HEK293 (cell line): ENCODE results near the gene DSC1.
"Not testable (repeated sequence)": the region's sequence is repeated elsewhere in the genome, so short reads cannot be mapped to it uniquely, and the experiment has no call there.

ENCODE experiments used
- CTCF ChIP-seq: fragments of 450-650 bp; formaldehyde crosslinking; IDR thresholded peaks from 2 replicates; pipeline ENCODE4 v1.5.1; 2016; ENCODE audit warnings: missing biosample characterization, missing genetic modification characterization
- MEIS1 ChIP-seq: sonication (generic); formaldehyde crosslinking; IDR thresholded peaks from 2 replicates; pipeline ENCODE4 v1.8.1; 2022; ENCODE audit warnings: missing genetic modification reagents, mild to moderate bottlenecking, borderline replicate concordance
- PATZ1 ChIP-seq: fragments of 450-650 bp; formaldehyde crosslinking; IDR thresholded peaks from 2 replicates; pipeline ENCODE4 v1.5.1; 2016; ENCODE audit warnings: missing biosample characterization, missing genetic modification characterization
- REST ChIP-seq: fragments of 450-650 bp; formaldehyde crosslinking; IDR thresholded peaks from 2 replicates; pipeline ENCODE4 v1.5.1; 2016; ENCODE audit warnings: missing biosample characterization, missing genetic modification characterization
- SP2 ChIP-seq: fragments of 450-650 bp; formaldehyde crosslinking; IDR thresholded peaks from 2 replicates; pipeline ENCODE4 v1.5.1; 2016; ENCODE audit warnings: missing biosample characterization, missing genetic modification characterization
- TCF7L2 ChIP-seq: IDR thresholded peaks from 2 replicates; pipeline ENCODE4 v1.6.1; 2011; ENCODE audit warnings: low read depth, mild to moderate bottlenecking, inconsistent platforms, low read length, moderate library complexity, borderline replicate concordance
- YY1 ChIP-seq: fragments of 450-650 bp; formaldehyde crosslinking; IDR thresholded peaks from 2 replicates; pipeline ENCODE4 v1.5.1; 2018; ENCODE audit warnings: missing biosample characterization, missing genetic modification characterization
- ZBTB1 ChIP-seq: fragments of 450-650 bp; formaldehyde crosslinking; IDR thresholded peaks from 2 replicates; pipeline ENCODE4 v1.5.1; 2016; ENCODE audit warnings: missing biosample characterization, missing genetic modification characterization
- ZNF274 ChIP-seq, 2 experiments: fragments of 200-500 bp in 1 of 2; fragments of 450-650 bp in 1 of 2; sonication (Bioruptor generic) in 1 of 2; formaldehyde crosslinking in 1 of 2; IDR thresholded peaks; 2 replicates each; pipeline versions ENCODE4 v1.5.1 to v1.6.1; 2014 to 2016; ENCODE audit warnings: borderline replicate concordance in 1 of 2, inconsistent platforms in 1 of 2, low read length in 1 of 2, missing biosample characterization in 1 of 2, missing genetic modification characterization in 1 of 2
- ZNF416 ChIP-seq: fragments of 450-650 bp; formaldehyde crosslinking; IDR thresholded peaks from 2 replicates; pipeline ENCODE4 v1.5.1; 2016; ENCODE audit warnings: missing biosample characterization, missing genetic modification characterization
- ZNF510 ChIP-seq: fragments of 450-650 bp; formaldehyde crosslinking; IDR thresholded peaks from 2 replicates; pipeline ENCODE4 v1.5.1; 2018; ENCODE audit warnings: mild to moderate bottlenecking, missing genetic modification characterization, missing biosample characterization; ENCODE audit not compliant: insufficient replicate concordance

- TF ChIP-seq CTCF (tag by site-specific recombination); PATZ1 (tag by site-specific recombination); SP2 (tag by site-specific recombination); TCF7L2; ZBTB1 (tag by site-specific recombination); ZNF274 (IDR thresholded peaks at IDR 0.05; ENCODE audit: low read length); ZNF274 (tag by site-specific recombination; IDR thresholded peaks at IDR 0.05; ENCODE audit: borderline replicate concordance); YY1 (tag by site-specific recombination); ZNF416 (tag by site-specific recombination); MEIS1 (CRISPR knock-in tag); REST: not testable (repeated sequence)
- TF ChIP-seq ZNF510 (tag by site-specific recombination), result peak; percentile 30
Measured at GRCh38 chr18:31123125-31123524, 39.5 kb downstream of the DSC1 start.
